ENCODE measurements around the gene PPP2R2D. TPM values are rescaled to one million over a fixed set of nuclear protein-coding genes. Genes with fewer than 3 reads are reported as not detected.
"Not testable (repeated sequence)": the region's sequence is repeated elsewhere in the genome, so short reads cannot be mapped to it uniquely, and the experiment has no call there.

PPP2R2D gene
- total RNA-seq, 4 donors from 2014 or later: 18.6 to 27.5 (median 22.1) TPM

GRCh38 chr10:131912620-131913019 lies 11.8 kb downstream of the PPP2R2D start:
- H3K27ac ChIP-seq: no peak overlapping the region
- H3K36me3 ChIP-seq: peaks cover 0 to 39% (median 0%) of the 10 kb centered on the region in 3 donors
- TF ChIP-seq, protein P1, sequence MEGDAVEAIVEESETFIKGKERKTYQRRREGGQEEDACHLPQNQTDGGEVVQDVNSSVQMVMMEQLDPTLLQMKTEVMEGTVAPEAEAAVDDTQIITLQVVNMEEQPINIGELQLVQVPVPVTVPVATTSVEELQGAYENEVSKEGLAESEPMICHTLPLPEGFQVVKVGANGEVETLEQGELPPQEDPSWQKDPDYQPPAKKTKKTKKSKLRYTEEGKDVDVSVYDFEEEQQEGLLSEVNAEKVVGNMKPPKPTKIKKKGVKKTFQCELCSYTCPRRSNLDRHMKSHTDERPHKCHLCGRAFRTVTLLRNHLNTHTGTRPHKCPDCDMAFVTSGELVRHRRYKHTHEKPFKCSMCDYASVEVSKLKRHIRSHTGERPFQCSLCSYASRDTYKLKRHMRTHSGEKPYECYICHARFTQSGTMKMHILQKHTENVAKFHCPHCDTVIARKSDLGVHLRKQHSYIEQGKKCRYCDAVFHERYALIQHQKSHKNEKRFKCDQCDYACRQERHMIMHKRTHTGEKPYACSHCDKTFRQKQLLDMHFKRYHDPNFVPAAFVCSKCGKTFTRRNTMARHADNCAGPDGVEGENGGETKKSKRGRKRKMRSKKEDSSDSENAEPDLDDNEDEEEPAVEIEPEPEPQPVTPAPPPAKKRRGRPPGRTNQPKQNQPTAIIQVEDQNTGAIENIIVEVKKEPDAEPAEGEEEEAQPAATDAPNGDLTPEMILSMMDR (IDR thresholded peaks at IDR 0.05): no peak
- no peak for TF ChIP-seq POLR2A (IDR thresholded peaks at IDR 0.05)
- H3K4me3 ChIP-seq: no peak overlapping the region
- H3K27me3 ChIP-seq: no peaks in the 10 kb centered on the region
- DNase-seq: no peak
- no peaks in the 10 kb centered on the region for H3K9me3 ChIP-seq
- WGBS, 2 donors: 79 to 94% methylated on average over 2 to 3 of the region's 3 CpGs
- peaks cover 0 to 42% (median 3%) of the 10 kb centered on the region in 3 donors for H3K4me1 ChIP-seq
- intact Hi-C loops (cut with DNase I): no loop called here

- WGBS, 2 donors: 92 to 93% methylated on average over 11 of the region's 11 CpGs
- intact Hi-C loops (cut with DNase I): no loop called here
- DNase-seq: no peak
- TF ChIP-seq, protein P1 (IDR thresholded peaks at IDR 0.05): no peak
- TF ChIP-seq POLR2A (IDR thresholded peaks at IDR 0.05): no peak
- Histone ChIP-seq H3K27ac (no peak overlapping the region), H3K9me3 (no peaks in the 10 kb centered on the region), H3K4me3 (no peak overlapping the region), H3K27me3 (no peaks in the 10 kb centered on the region), H3K4me1 (peaks cover under 1 to 20% (median under 1%) of the 10 kb centered on the region in 3 donors), H3K36me3 (peaks cover 0 to 21% (median 0%) of the 10 kb centered on the region in 3 donors)
These were observed 14.7 kb downstream of the PPP2R2D start for GRCh38 chr10:131915484-131915883.

- Histone ChIP-seq H3K9me3 (no peaks in the 10 kb centered on the region), H3K27me3 (no peaks in the 10 kb centered on the region), H3K27ac (no peak overlapping the region), H3K4me3 (no peak overlapping the region), H3K4me1 (peaks cover 5 to 20% (median 5%) of the 10 kb centered on the region in 3 donors), H3K36me3 (peaks cover 0 to 16% (median 0%) of the 10 kb centered on the region in 3 donors)
- intact Hi-C loops (cut with DNase I): no loop called here
- DNase-seq: no peak
- no peak for TF ChIP-seq POLR2A (IDR thresholded peaks at IDR 0.05)
- TF ChIP-seq, protein P1 (IDR thresholded peaks at IDR 0.05): no peak
- WGBS, 2 donors: 91 to 92% methylated on average over 19 of the region's 19 CpGs
These were observed 15.4 kb downstream of the PPP2R2D start for GRCh38 chr10:131915990-131916766.

DNA sequence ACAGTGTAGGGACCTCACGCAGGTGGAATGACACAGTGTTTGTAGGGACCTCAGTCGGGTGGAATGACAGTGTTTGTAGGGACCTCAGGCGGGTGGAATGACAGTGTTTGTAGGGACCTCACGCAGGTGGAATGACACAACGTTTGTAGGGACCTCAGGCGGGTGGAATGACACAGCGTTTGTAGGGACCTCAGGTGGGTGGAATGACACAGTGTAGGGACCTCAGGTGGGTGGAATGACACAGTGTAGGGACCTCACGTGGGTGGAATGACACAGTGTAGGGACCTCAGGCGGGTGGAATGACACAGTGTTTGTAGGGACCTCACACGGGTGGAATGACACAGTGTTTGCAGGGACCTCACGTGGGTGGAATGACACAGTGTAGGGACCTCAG lies 16.0 kb downstream of the PPP2R2D start:
- H3K27ac ChIP-seq; H3K27me3 ChIP-seq; H3K4me3 ChIP-seq; H3K9me3 ChIP-seq; intact Hi-C loops (cut with DNase I); DNase-seq: not testable (repeated sequence)
- WGBS, 2 donors: 86 to 89% methylated on average over 10 to 11 of the region's 11 CpGs
- Histone ChIP-seq H3K4me1 (peaks cover 5 to 22% (median 10%) of the 10 kb centered on the region in 3 donors), H3K36me3 (peaks cover 0 to 11% (median 0%) of the 10 kb centered on the region in 3 donors)

DNA sequence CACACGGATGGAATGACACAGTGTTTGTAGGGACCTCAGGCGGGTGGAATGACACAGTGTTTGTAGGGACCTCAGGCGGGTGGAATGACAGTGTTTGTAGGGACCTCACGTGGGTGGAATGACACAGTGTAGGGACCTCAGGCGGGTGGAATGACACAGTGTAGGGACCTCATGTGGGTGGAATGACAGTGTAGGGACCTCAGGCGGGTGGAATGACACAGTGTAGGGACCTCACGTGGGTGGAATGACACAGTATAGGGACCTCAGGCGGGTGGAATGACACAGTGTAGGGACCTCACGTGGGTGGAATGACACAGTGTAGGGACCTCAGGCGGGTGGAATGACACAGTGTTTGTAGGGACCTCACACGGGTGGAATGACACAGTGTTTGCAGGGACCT lies 16.7 kb downstream of the PPP2R2D start:
- H3K9me3 ChIP-seq, H3K4me3 ChIP-seq: not testable (repeated sequence)
- WGBS, 2 donors: 84 to 86% methylated on average over 7 to 11 of the region's 11 CpGs

GRCh38 chr10:131919461-131919860 lies 18.7 kb downstream of the PPP2R2D start:
- H3K27ac ChIP-seq; H3K27me3 ChIP-seq; H3K36me3 ChIP-seq; H3K4me3 ChIP-seq; H3K9me3 ChIP-seq; DNase-seq; intact Hi-C loops (cut with DNase I): not testable (repeated sequence)
- 86 to 87% methylated on average over 12 to 14 of the region's 14 CpGs for WGBS, 2 donors
- H3K4me1 ChIP-seq: peaks cover 5 to 26% (median 10%) of the 10 kb centered on the region in 3 donors

More for the DNA sequence above, 16.7 kb downstream of the PPP2R2D start:
- H3K27me3 ChIP-seq; DNase-seq; intact Hi-C loops (cut with DNase I); H3K27ac ChIP-seq; H3K36me3 ChIP-seq: not testable (repeated sequence)
- peaks cover 5 to 26% (median 10%) of the 10 kb centered on the region in 3 donors for H3K4me1 ChIP-seq
